SK-N-SH treated with all-trans-retinoic acid at 6 μM for 48 hours (cell line): ENCODE results near the gene CREB1.
A peak's percentile ranks its signal among the peaks of the same experiment; 100 is the strongest.

ENCODE experiments used
- ATAC-seq: fragments of 200-7000 bp; cut with Tn5 transposase; 3 replicates; pipeline ENCODE4 v1.9.1; 2020; ENCODE audit warnings: mild to moderate bottlenecking, moderate library complexity
- ARNTL ChIP-seq: fragments of 450-650 bp; formaldehyde crosslinking; IDR thresholded peaks from 2 replicates; pipeline ENCODE4 v1.5.0; 2020; ENCODE audit warnings: low read depth, mild to moderate bottlenecking, moderate library complexity, borderline replicate concordance
- BACH2 ChIP-seq: fragments of 250-450 bp; sonication (Bioruptor Pico); IDR thresholded peaks from 2 replicates; pipeline ENCODE4 v1.9.0; 2021; ENCODE audit warnings: mild to moderate bottlenecking, borderline replicate concordance
- CSDC2 ChIP-seq: fragments of 250-450 bp; sonication (Bioruptor Pico); IDR thresholded peaks from 2 replicates; pipeline ENCODE4 v1.5.0; 2020; ENCODE audit warnings: mild to moderate bottlenecking, moderate library complexity
- ESRRG ChIP-seq: fragments of 250-450 bp; sonication (Bioruptor Pico); IDR thresholded peaks from 2 replicates; pipeline ENCODE4 v1.6.1; 2021; ENCODE audit warnings: mild to moderate bottlenecking
- GLIS3 ChIP-seq: fragments of 250-450 bp; sonication (Bioruptor Pico); IDR thresholded peaks from 2 replicates; pipeline ENCODE4 v1.5.0; 2020; ENCODE audit warnings: mild to moderate bottlenecking, moderate library complexity
- OSR1 ChIP-seq: fragments of 250-450 bp; sonication (Bioruptor Pico); IDR thresholded peaks from 2 replicates; pipeline ENCODE4 v1.8.0; 2022; ENCODE audit warnings: moderate library complexity, mild to moderate bottlenecking, inconsistent platforms
- PATZ1 ChIP-seq: fragments of 250-450 bp; sonication (Bioruptor Pico); IDR thresholded peaks from 2 replicates; pipeline ENCODE4 v1.8.0; 2020; ENCODE audit warnings: mild to moderate bottlenecking, moderate library complexity, borderline replicate concordance
- PPARA ChIP-seq: fragments of 250-450 bp; sonication (Bioruptor Pico); IDR thresholded peaks from 2 replicates; pipeline ENCODE4 v1.5.0; 2020; ENCODE audit warnings: mild to moderate bottlenecking, borderline replicate concordance
- RARB ChIP-seq: fragments of 250-450 bp; sonication (Bioruptor Pico); IDR thresholded peaks from 2 replicates; pipeline ENCODE4 v1.8.0; 2021; ENCODE audit warnings: mild to moderate bottlenecking, moderate library complexity
- SNAI2 ChIP-seq: fragments of 250-450 bp; sonication (Bioruptor Pico); IDR thresholded peaks from 2 replicates; pipeline ENCODE4 v1.5.0; 2020; ENCODE audit warnings: mild to moderate bottlenecking, moderate library complexity
- TOX ChIP-seq: fragments of 250-450 bp; sonication (Bioruptor Pico); IDR thresholded peaks from 2 replicates; pipeline ENCODE4 v1.8.0; 2021; ENCODE audit warnings: mild to moderate bottlenecking, moderate library complexity, borderline replicate concordance
- ZC3H10 ChIP-seq: fragments of 250-450 bp; sonication (Bioruptor Pico); IDR thresholded peaks from 2 replicates; pipeline ENCODE4 v1.5.1; 2021; ENCODE audit warnings: mild to moderate bottlenecking, moderate library complexity
- ZFP3 ChIP-seq: fragments of 250-450 bp; sonication (Bioruptor Pico); IDR thresholded peaks from 2 replicates; pipeline ENCODE4 v1.5.0; 2020; ENCODE audit warnings: mild to moderate bottlenecking, moderate library complexity
- ZFP30 ChIP-seq: fragments of 450-650 bp; formaldehyde crosslinking; IDR thresholded peaks from 2 replicates; pipeline ENCODE4 v1.5.0; 2022; ENCODE audit warnings: mild to moderate bottlenecking, moderate library complexity
- ZNF565 ChIP-seq: fragments of 450-650 bp; formaldehyde crosslinking; conservative IDR thresholded peaks from 2 replicates; pipeline ENCODE4 v1.5.0; 2020; ENCODE audit warnings: low read depth, mild to moderate bottlenecking, moderate library complexity
- ZNF70 ChIP-seq: fragments of 450-650 bp; formaldehyde crosslinking; IDR thresholded peaks from 2 replicates; pipeline ENCODE4 v1.5.0; 2020; ENCODE audit warnings: mild to moderate bottlenecking, moderate library complexity
- ZNF8 ChIP-seq: fragments of 450-650 bp; formaldehyde crosslinking; IDR thresholded peaks from 2 replicates; pipeline ENCODE4 v1.5.0; 2020; ENCODE audit warnings: mild to moderate bottlenecking, moderate library complexity
- TF ChIP-seq, protein P1 (sequence below): fragments of 250-450 bp; sonication (Bioruptor Pico); IDR thresholded peaks from 2 replicates; pipeline ENCODE4 v1.8.0; 2021; ENCODE audit warnings: low read depth, mild to moderate bottlenecking, moderate library complexity, borderline replicate concordance
- TF ChIP-seq, protein P2 (sequence below): fragments of 250-450 bp; sonication (Bioruptor Pico); IDR thresholded peaks from 2 replicates; pipeline ENCODE4 v1.5.0; 2020; ENCODE audit warnings: mild to moderate bottlenecking, moderate library complexity
- TF ChIP-seq, protein P3 (sequence below): fragments of 250-450 bp; sonication (Bioruptor Pico); IDR thresholded peaks from 2 replicates; pipeline ENCODE4 v1.5.1; 2021; ENCODE audit warnings: mild to moderate bottlenecking, moderate library complexity

The CREB1 gene

GRCh38 chr2:207528980-207529329, 807 bp upstream of the CREB1 start:
- TF ChIP-seq SNAI2 (no peak), BACH2 (CRISPR knock-in tag) (no peak), GLIS3 (CRISPR knock-in tag) (no peak), PPARA (CRISPR knock-in tag) (no peak), OSR1 (CRISPR knock-in tag) (no peak), RARB (no peak), ZNF8 (CRISPR knock-in tag) (no peak)
- TF ChIP-seq, protein P1, sequence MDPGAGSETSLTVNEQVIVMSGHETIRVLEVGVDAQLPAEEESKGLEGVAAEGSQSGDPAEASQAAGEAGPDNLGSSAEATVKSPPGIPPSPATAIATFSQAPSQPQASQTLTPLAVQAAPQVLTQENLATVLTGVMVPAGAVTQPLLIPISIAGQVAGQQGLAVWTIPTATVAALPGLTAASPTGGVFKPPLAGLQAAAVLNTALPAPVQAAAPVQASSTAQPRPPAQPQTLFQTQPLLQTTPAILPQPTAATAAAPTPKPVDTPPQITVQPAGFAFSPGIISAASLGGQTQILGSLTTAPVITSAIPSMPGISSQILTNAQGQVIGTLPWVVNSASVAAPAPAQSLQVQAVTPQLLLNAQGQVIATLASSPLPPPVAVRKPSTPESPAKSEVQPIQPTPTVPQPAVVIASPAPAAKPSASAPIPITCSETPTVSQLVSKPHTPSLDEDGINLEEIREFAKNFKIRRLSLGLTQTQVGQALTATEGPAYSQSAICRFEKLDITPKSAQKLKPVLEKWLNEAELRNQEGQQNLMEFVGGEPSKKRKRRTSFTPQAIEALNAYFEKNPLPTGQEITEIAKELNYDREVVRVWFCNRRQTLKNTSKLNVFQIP (CRISPR knock-in tag): no peak
- TF ChIP-seq, protein P2, sequence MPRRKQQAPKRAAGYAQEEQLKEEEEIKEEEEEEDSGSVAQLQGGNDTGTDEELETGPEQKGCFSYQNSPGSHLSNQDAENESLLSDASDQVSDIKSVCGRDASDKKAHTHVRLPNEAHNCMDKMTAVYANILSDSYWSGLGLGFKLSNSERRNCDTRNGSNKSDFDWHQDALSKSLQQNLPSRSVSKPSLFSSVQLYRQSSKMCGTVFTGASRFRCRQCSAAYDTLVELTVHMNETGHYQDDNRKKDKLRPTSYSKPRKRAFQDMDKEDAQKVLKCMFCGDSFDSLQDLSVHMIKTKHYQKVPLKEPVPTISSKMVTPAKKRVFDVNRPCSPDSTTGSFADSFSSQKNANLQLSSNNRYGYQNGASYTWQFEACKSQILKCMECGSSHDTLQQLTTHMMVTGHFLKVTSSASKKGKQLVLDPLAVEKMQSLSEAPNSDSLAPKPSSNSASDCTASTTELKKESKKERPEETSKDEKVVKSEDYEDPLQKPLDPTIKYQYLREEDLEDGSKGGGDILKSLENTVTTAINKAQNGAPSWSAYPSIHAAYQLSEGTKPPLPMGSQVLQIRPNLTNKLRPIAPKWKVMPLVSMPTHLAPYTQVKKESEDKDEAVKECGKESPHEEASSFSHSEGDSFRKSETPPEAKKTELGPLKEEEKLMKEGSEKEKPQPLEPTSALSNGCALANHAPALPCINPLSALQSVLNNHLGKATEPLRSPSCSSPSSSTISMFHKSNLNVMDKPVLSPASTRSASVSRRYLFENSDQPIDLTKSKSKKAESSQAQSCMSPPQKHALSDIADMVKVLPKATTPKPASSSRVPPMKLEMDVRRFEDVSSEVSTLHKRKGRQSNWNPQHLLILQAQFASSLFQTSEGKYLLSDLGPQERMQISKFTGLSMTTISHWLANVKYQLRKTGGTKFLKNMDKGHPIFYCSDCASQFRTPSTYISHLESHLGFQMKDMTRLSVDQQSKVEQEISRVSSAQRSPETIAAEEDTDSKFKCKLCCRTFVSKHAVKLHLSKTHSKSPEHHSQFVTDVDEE (CRISPR knock-in tag): no peak
- peak; percentile 30 for ATAC-seq

DNA sequence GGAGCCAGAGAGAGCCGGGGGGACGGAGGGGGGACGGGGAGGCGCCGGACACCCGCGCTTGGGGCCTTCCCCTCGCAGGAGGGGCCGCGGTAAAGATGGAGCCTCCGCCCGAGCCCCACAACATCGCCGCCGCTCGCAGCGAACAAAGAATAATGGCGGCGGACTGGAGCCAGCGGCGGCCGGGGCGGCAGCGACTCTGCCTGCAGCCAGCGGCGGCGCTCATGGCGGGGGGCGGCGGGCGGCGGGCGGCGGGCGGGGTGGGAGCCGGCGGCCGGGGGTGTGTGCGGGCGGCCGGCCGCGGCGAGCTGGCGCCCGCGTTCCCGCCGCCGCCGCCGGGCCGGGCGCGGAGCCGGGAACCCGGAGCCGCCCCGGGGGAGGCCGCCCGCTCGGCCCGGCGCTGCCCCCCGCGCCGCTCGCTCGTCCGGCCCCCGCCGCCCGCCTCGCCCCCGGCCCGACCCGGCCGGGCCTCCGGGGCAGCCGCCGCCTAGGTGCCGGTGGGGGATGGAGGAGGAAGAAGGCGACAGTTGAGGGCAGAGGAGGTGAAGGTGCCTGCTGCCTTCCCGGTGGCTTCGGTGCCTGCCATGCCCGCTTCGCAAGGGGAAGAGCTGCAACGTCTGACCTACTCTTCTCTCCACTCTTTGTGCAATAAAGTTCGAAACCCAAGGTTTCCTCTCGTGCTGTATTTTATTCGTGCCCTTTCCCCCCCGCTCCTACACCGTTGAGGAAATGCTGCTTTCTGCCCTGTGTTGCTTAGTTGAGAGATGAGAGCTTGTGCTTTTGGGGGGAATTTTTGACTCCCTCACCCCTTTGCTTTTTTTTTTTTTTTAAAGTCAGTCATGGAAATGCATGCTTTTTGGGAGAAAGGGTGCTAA, 634 bp downstream of the CREB1 start:
- TF ChIP-seq ZC3H10 (CRISPR knock-in tag): 0 out of 2 replicates have a peak, but pooled peaks have one; percentile 23
- no peak for TF ChIP-seq RARB
- TF ChIP-seq TOX: peak; percentile 17; the same call in 1 of the 2 replicates
- peak; percentile 32; the same call in 1 of the 2 replicates for TF ChIP-seq PATZ1 (CRISPR knock-in tag)
- TF ChIP-seq, all 23 proteins: peak for 3
- ATAC-seq: no peak

DNA sequence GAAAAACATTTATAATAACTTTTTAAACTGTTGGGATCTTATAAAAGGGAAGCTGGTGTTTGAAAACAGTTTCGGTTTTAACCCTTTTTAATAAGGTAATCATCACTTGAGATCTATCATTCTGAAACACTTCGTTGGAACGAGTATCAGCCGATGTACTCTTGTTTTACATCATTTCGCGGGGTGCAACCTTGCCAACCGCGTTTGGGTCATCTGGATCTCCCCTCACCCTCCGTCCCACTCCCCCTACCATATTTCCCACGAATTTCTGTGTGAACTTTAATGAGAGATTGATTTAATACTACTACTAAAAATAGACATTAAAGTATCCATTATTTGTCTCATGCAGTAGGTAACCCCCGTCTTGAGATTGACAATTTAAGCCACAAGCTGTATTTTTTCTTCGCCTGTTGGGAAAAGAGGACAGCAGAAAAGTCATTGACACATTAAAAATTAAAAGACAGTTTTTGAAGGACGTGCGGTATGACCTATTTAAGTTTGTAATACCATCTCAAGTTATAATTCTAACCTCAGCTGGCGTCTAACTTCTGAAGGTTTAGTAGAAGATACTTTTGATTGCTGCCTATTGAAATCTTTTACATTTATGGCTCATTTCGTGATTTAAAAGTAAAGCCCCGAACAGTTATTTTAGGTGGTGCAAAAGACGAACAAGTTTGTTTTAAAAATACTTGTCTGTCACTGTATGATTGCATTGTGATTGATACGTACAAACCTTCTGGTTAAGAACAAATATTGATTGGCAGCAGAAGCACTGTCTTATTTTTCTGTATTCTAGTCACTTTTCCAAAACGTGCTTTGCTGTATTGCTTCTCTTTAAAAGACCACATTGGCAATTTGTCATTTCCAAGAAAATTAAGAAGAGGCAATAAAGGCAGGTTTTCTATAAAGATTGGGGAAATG, 1.5 kb downstream of the CREB1 start:
- TF ChIP-seq CSDC2 (CRISPR knock-in tag) (no peak), ZNF565 (CRISPR knock-in tag) (no peak), PATZ1 (CRISPR knock-in tag) (no peak)
- no peak for ATAC-seq

- ATAC-seq: no peak
- TF ChIP-seq ZFP3 (CRISPR knock-in tag): no peak
- TF ChIP-seq ZNF8 (CRISPR knock-in tag): no peak
- no peak for TF ChIP-seq PATZ1 (CRISPR knock-in tag)
- no peak for TF ChIP-seq CSDC2 (CRISPR knock-in tag)
- no peak for TF ChIP-seq ZC3H10 (CRISPR knock-in tag)
- TF ChIP-seq, protein P3, sequence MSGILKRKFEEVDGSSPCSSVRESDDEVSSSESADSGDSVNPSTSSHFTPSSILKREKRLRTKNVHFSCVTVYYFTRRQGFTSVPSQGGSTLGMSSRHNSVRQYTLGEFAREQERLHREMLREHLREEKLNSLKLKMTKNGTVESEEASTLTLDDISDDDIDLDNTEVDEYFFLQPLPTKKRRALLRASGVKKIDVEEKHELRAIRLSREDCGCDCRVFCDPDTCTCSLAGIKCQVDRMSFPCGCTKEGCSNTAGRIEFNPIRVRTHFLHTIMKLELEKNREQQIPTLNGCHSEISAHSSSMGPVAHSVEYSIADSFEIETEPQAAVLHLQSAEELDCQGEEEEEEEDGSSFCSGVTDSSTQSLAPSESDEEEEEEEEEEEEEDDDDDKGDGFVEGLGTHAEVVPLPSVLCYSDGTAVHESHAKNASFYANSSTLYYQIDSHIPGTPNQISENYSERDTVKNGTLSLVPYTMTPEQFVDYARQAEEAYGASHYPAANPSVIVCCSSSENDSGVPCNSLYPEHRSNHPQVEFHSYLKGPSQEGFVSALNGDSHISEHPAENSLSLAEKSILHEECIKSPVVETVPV: no peak
- TF ChIP-seq ZFP30 (CRISPR knock-in tag): no peak
- no peak for TF ChIP-seq ARNTL (CRISPR knock-in tag)
- no peak for TF ChIP-seq OSR1 (CRISPR knock-in tag)
- no peak for TF ChIP-seq ESRRG (CRISPR knock-in tag)
- TF ChIP-seq TOX: no peak
- TF ChIP-seq GLIS3 (CRISPR knock-in tag): no peak
- TF ChIP-seq ZNF70 (CRISPR knock-in tag): no peak
These were observed 2.9 kb downstream of the CREB1 start for GRCh38 chr2:207532676-207533075.
